Common myeloid progenitor, CD34-positive (primary cell): ENCODE data around the gene VWCE. TPM values are rescaled to one million over a fixed set of nuclear protein-coding genes. Genes with fewer than 3 reads are reported as not detected.

Source experiments
- CTCF ChIA-PET: fragments of 350-600 bp; sonication (Branson Sonifier 250); formaldehyde crosslinking; loops from one replicate; lab custom pipeline; 2021; ENCODE audit warnings: antibody characterized with exemption; lab: Charles Lee
- POLR2A ChIA-PET: fragments of 350-600 bp; sonication (Branson Sonifier 250); formaldehyde crosslinking; loops from one replicate; lab custom pipeline; 2021; ENCODE audit warnings: antibody characterized with exemption; lab: Charles Lee
- DNase-seq, 3 donors: peaks; one replicate each; pipeline versions ENCODE4 v3.0.0 to v3.0.0-alpha.2; 2013
- H3K27ac ChIP-seq, 2 experiments: 1 replicate in 1 of 2; 2 replicates in 1 of 2; pipeline ENCODE4 v1.7.0; 2013; ENCODE audit warnings: inconsistent platforms in 2 of 2, low read length in 2 of 2, mild to moderate bottlenecking in 2 of 2, low read depth in 1 of 2, moderate library complexity in 1 of 2; ENCODE audit not compliant: severe bottlenecking in 2 of 2, insufficient read depth in 1 of 2, poor library complexity in 1 of 2
- H3K27me3 ChIP-seq, 5 experiments: replicated peaks in 2 of 5; 1 replicate in 3 of 5; 2 replicates in 2 of 5; pipeline versions ENCODE4 v1.6.1 to v1.7.0; 2013; ENCODE audit warnings: low read length in 4 of 5, mild to moderate bottlenecking in 2 of 5, moderate library complexity in 2 of 5, inconsistent platforms in 1 of 5; ENCODE audit not compliant: insufficient read depth in 5 of 5, control insufficient read depth in 4 of 5
- H3K36me3 ChIP-seq, 4 experiments: 1 replicate in 2 of 4; 2 replicates in 2 of 4; pipeline versions ENCODE4 v1.6.1 to v1.7.0; 2013; ENCODE audit warnings: low read length in 3 of 4, control low read depth in 1 of 4, mild to moderate bottlenecking in 1 of 4; ENCODE audit not compliant: control insufficient read depth in 4 of 4, insufficient read depth in 4 of 4
- H3K4me1 ChIP-seq, 4 experiments: 1 replicate in 3 of 4; 2 replicates in 1 of 4; pipeline versions ENCODE4 v1.6.1 to v1.7.1; 2013; ENCODE audit warnings: low read length in 3 of 4, mild to moderate bottlenecking in 3 of 4, control low read depth in 1 of 4, inconsistent platforms in 1 of 4, moderate library complexity in 1 of 4; ENCODE audit not compliant: control insufficient read depth in 4 of 4, insufficient read depth in 4 of 4; ENCODE audit errors: control extremely low read depth in 1 of 4
- H3K4me3 ChIP-seq, 7 experiments: 1 replicate in 4 of 7; 2 replicates in 3 of 7; pipeline versions ENCODE4 v1.5.1 to v1.7.0; 2013; ENCODE audit warnings: mild to moderate bottlenecking in 7 of 7, low read length in 6 of 7, moderate library complexity in 6 of 7, inconsistent platforms in 2 of 7, low read depth in 2 of 7, control low read depth in 1 of 7; ENCODE audit not compliant: insufficient read depth in 4 of 7, control insufficient read depth in 1 of 7; ENCODE audit errors: extremely low read depth in 1 of 7
- H3K9me3 ChIP-seq, 5 experiments: 1 replicate in 4 of 5; 2 replicates in 1 of 5; pipeline versions ENCODE4 v1.6.1 to v1.7.1; 2013; ENCODE audit warnings: low read length in 4 of 5, mild to moderate bottlenecking in 2 of 5, inconsistent platforms in 1 of 5, low read depth in 1 of 5, moderate library complexity in 1 of 5; ENCODE audit not compliant: control insufficient read depth in 4 of 5, insufficient read depth in 2 of 5; ENCODE audit errors: control extremely low read depth in 1 of 5
- WGBS: methylation state at CpG from one replicate; pipeline ENCODE4 v1.1.5; 2013; ENCODE audit not compliant: insufficient coverage; 5-methylcytosine and 5-hydroxymethylcytosine counted together
- polyA plus RNA-seq: library from polyadenylated mRNA; unstranded; fragments of 120-200 nt; gene quantifications from one replicate; pipeline ENCODE4 v1.2.1, GENCODE V29; 2013

Gene VWCE
- polyA plus RNA-seq = 6.3 TPM

GRCh38 chr11:61294717-61295595, at the start of gene VWCE:
TSS of gene VWCE (minus strand) at chr11:61295316. CDS start at chr11:61295037, 279 bp downstream.
- ChIA-PET POLR2A (interaction anchor here (1.1 to 1.2 kb wide), 3 partner anchors 14 to 68 kb away, joined by 3 read pairs; partner anchors contain the start of gene TMEM138), CTCF (interaction anchor here (0.6 to 3.2 kb wide), 7 partner anchors 15 to 106 kb away, joined by 3 to 30 read pairs (median 4); no protein-coding TSS in a partner anchor)
- H3K27me3 ChIP-seq = no peaks in the 10 kb centered on the region
- no peaks in the 10 kb centered on the region for H3K9me3 ChIP-seq
- 1% methylated on average over 83 of the region's 97 CpGs for WGBS
- peaks cover under 1 to 20% (median 9%) of the 10 kb centered on the region in 4 experiments for H3K36me3 ChIP-seq
- peak; percentile 75 to 91 (median 84) for DNase-seq
- H3K27ac ChIP-seq = no peak within 1 kb of the TSS
- peaks cover 4 to 50% (median 38%) of the 10 kb centered on the region in 4 experiments for H3K4me1 ChIP-seq
- H3K4me3 ChIP-seq = peak within 1 kb of the TSS; percentile 19 to 80 (median 72)

GRCh38 chr11:61343792-61344745, 49.0 kb upstream of the VWCE start:
- no peak for DNase-seq
- H3K27me3 ChIP-seq = no peaks in the 10 kb centered on the region
- CTCF ChIA-PET = no interaction called here
- no peak overlapping the region for H3K27ac ChIP-seq
- no peak overlapping the region for H3K4me3 ChIP-seq
- no peaks in the 10 kb centered on the region for H3K9me3 ChIP-seq
- WGBS = 98% methylated on average over 17 of the region's 29 CpGs
- H3K36me3 ChIP-seq = peaks cover 2 to 61% (median 26%) of the 10 kb centered on the region in 4 experiments
- peaks cover 0 to 13% (median 9%) of the 10 kb centered on the region in 4 experiments for H3K4me1 ChIP-seq
- POLR2A ChIA-PET = no interaction called here

- no peak overlapping the region for H3K27ac ChIP-seq
- peaks cover 2 to 54% (median 31%) of the 10 kb centered on the region in 4 experiments for H3K36me3 ChIP-seq
- H3K9me3 ChIP-seq = no peaks in the 10 kb centered on the region
- POLR2A ChIA-PET = no interaction called here
- H3K4me1 ChIP-seq = peaks cover 0 to 13% (median 9%) of the 10 kb centered on the region in 4 experiments
- CTCF ChIA-PET = interaction anchor here (10.1 to 10.5 kb wide), 2 partner anchors 16 to 45 kb away, joined by 244 to 341 read pairs; partner anchors contain the start of genes CYB561A3, TMEM138 and TMEM216
- no peaks in the 10 kb centered on the region for H3K27me3 ChIP-seq
- H3K4me3 ChIP-seq = no peak overlapping the region
- no peak for DNase-seq
- WGBS = 99% methylated on average over 18 of the region's 20 CpGs
Observed at GRCh38 chr11:61342207-61342803, 47.2 kb upstream of the VWCE start.

GRCh38 chr11:61341706-61342105, 46.6 kb upstream of the VWCE start:
- whole genome bisulfite sequencing = 94% methylated on average over 4 of the region's 4 CpGs
- no peaks in the 10 kb centered on the region for H3K9me3 ChIP-seq
- H3K36me3 ChIP-seq = peaks cover 2 to 54% (median 29%) of the 10 kb centered on the region in 4 experiments
- no peaks in the 10 kb centered on the region for H3K27me3 ChIP-seq
- no peak overlapping the region for H3K4me3 ChIP-seq
- no peak overlapping the region for H3K27ac ChIP-seq
- H3K4me1 ChIP-seq = peaks cover 0 to 12% (median 9%) of the 10 kb centered on the region in 4 experiments
- ChIA-PET CTCF (interaction anchor here (0.7 to 10.5 kb wide), 3 partner anchors 17 to 54 kb away, joined by 3 to 341 read pairs (median 244); partner anchors contain the start of genes CYB561A3, TMEM138 and TMEM216), POLR2A (no interaction called here)
- DNase-seq = no peak

- ChIA-PET CTCF (interaction anchor here (10.1 to 10.5 kb wide), 2 partner anchors 18 to 46 kb away, joined by 244 to 341 read pairs; partner anchors contain the start of genes CYB561A3, TMEM138 and TMEM216), POLR2A (no interaction called here)
- Histone ChIP-seq H3K9me3 (no peaks in the 10 kb centered on the region), H3K27me3 (no peaks in the 10 kb centered on the region), H3K4me3 (no peak overlapping the region), H3K36me3 (peaks cover 2 to 54% (median 29%) of the 10 kb centered on the region in 4 experiments), H3K4me1 (peaks cover 0 to 10% (median 7%) of the 10 kb centered on the region in 4 experiments), H3K27ac (no peak overlapping the region)
- 100% methylated on average over 1 of the region's 2 CpGs for WGBS
- no peak for DNase-seq
Observed at GRCh38 chr11:61340979-61341378, 45.9 kb upstream of the VWCE start.

GRCh38 chr11:61339490-61339878, 44.4 kb upstream of the VWCE start:
- H3K4me3 ChIP-seq = no peak overlapping the region
- CTCF ChIA-PET = interaction anchor here (1.4 to 10.5 kb wide), 3 partner anchors 19 to 96 kb away, joined by 6 to 341 read pairs (median 244); partner anchors contain the start of genes CYB561A3, TMEM138 and TMEM216
- POLR2A ChIA-PET = no interaction called here
- no peaks in the 10 kb centered on the region for H3K27me3 ChIP-seq
- H3K36me3 ChIP-seq = peaks cover 2 to 46% (median 26%) of the 10 kb centered on the region in 4 experiments
- WGBS = 96% methylated on average over 3 of the region's 4 CpGs
- H3K9me3 ChIP-seq = no peaks in the 10 kb centered on the region
- no peak overlapping the region for H3K27ac ChIP-seq
- H3K4me1 ChIP-seq = peaks cover 0 to 20% (median 5%) of the 10 kb centered on the region in 4 experiments
- no peak for DNase-seq
